ENCODE measurements around the gene PKHD1.

DNA sequence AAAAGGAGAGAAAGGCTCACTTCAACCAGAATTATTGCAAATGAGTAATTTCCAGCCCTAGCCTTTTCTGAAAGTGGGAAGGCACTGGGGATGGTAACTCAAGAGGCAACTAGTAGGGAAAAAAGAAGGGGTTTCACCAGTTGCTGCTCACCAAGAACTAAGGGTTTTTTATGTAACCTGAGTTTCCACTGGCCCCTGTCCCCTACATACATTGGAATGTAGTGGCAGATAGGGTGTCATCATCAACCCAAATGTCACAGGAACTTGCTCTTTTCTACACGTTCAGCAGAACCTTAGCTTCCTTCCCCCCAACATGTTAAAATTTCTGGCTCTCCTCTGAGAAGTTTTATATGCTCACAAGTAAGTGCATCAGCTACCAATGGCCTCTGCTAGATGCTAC is 38.2 kb upstream of the PKHD1 start:
- TF ChIP-seq, protein P1, sequence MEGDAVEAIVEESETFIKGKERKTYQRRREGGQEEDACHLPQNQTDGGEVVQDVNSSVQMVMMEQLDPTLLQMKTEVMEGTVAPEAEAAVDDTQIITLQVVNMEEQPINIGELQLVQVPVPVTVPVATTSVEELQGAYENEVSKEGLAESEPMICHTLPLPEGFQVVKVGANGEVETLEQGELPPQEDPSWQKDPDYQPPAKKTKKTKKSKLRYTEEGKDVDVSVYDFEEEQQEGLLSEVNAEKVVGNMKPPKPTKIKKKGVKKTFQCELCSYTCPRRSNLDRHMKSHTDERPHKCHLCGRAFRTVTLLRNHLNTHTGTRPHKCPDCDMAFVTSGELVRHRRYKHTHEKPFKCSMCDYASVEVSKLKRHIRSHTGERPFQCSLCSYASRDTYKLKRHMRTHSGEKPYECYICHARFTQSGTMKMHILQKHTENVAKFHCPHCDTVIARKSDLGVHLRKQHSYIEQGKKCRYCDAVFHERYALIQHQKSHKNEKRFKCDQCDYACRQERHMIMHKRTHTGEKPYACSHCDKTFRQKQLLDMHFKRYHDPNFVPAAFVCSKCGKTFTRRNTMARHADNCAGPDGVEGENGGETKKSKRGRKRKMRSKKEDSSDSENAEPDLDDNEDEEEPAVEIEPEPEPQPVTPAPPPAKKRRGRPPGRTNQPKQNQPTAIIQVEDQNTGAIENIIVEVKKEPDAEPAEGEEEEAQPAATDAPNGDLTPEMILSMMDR (IDR thresholded peaks at IDR 0.05) = no peak
- no peak for TF ChIP-seq POLR2AphosphoS5 (IDR thresholded peaks at IDR 0.05; ENCODE audit: low read depth, low read length)
